Neuronal stem cell (in vitro differentiated cells): ENCODE data around the gene CUL1.

Source experiments
- DNase-seq: peaks from one replicate; pipeline ENCODE4 v3.0.0-alpha.2; 2013; ENCODE audit warnings: low spot score
- H2AFZ ChIP-seq: one replicate; pipeline ENCODE4 v1.6.1; 2013; ENCODE audit warnings: mild to moderate bottlenecking, low read length, inconsistent platforms
- H2AK5ac ChIP-seq: 2 replicates; pipeline ENCODE4 v1.6.1; 2013; ENCODE audit warnings: low read depth, mild to moderate bottlenecking, inconsistent platforms, low read length, moderate library complexity, mixed read lengths
- H2BK120ac ChIP-seq: 2 replicates; pipeline ENCODE4 v1.6.1; 2013; ENCODE audit warnings: low read depth, mild to moderate bottlenecking, inconsistent platforms, low read length, moderate library complexity, mixed read lengths
- H2BK12ac ChIP-seq: one replicate; pipeline ENCODE4 v1.6.1; 2013; ENCODE audit warnings: low read length, inconsistent platforms
- H2BK15ac ChIP-seq: 2 replicates; pipeline ENCODE4 v1.6.1; 2013; ENCODE audit warnings: mild to moderate bottlenecking, low read length, inconsistent platforms, mixed read lengths
- H2BK5ac ChIP-seq: one replicate; pipeline ENCODE4 v1.6.1; 2013; ENCODE audit warnings: inconsistent platforms, mild to moderate bottlenecking, low read length, moderate library complexity
- H3K14ac ChIP-seq: one replicate; pipeline ENCODE4 v1.6.1; 2013; ENCODE audit warnings: low read length, inconsistent platforms
- H3K18ac ChIP-seq: 2 replicates; pipeline ENCODE4 v1.6.1; 2013; ENCODE audit warnings: low read length, inconsistent platforms
- H3K23ac ChIP-seq: 2 replicates; pipeline ENCODE4 v1.6.1; 2013; ENCODE audit warnings: low read depth, mild to moderate bottlenecking, mixed read lengths, low read length, inconsistent platforms; ENCODE audit not compliant: poor library complexity
- H3K27ac ChIP-seq: replicated peaks from 3 replicates; pipeline ENCODE4 v1.5.1; 2013; ENCODE audit warnings: low read length, inconsistent platforms
- H3K27me3 ChIP-seq, 3 experiments: 2 replicates each; pipeline ENCODE4 v1.6.1; 2013; ENCODE audit warnings: low read length in 3 of 3, mild to moderate bottlenecking in 2 of 3, inconsistent platforms in 1 of 3, low read depth in 1 of 3, mixed read lengths in 1 of 3, moderate library complexity in 1 of 3; ENCODE audit not compliant: control insufficient read depth in 3 of 3, insufficient read depth in 3 of 3
- H3K36me3 ChIP-seq, 2 donors: replicated peaks in 1 of 2; 2 replicates each; pipeline ENCODE4 v1.6.1; 2013; ENCODE audit warnings: low read length in 2 of 2; ENCODE audit not compliant: control insufficient read depth in 2 of 2, insufficient read depth in 2 of 2
- H3K4ac ChIP-seq: 2 replicates; pipeline ENCODE4 v1.6.1; 2013; ENCODE audit warnings: inconsistent platforms, mild to moderate bottlenecking, low read length, moderate library complexity
- H3K4me1 ChIP-seq, 2 donors: 1 replicate in 1 of 2; 2 replicates in 1 of 2; pipeline ENCODE4 v1.6.1; 2013; ENCODE audit warnings: low read length in 2 of 2, low read depth in 1 of 2; ENCODE audit not compliant: control insufficient read depth in 2 of 2, insufficient read depth in 1 of 2
- H3K4me2 ChIP-seq: one replicate; pipeline ENCODE4 v1.6.1; 2013; ENCODE audit warnings: mild to moderate bottlenecking, low read length, inconsistent platforms; ENCODE audit not compliant: insufficient read depth, poor library complexity, severe bottlenecking
- H3K4me3 ChIP-seq, 2 donors: 2 replicates each; pipeline ENCODE4 v1.5.1; 2013; ENCODE audit warnings: low read length in 2 of 2, mild to moderate bottlenecking in 2 of 2, inconsistent platforms in 1 of 2, moderate library complexity in 1 of 2
- H3K79me1 ChIP-seq: one replicate; pipeline ENCODE4 v1.6.1; 2013; ENCODE audit warnings: low read depth, mild to moderate bottlenecking, inconsistent platforms, low read length, moderate library complexity
- H3K9ac ChIP-seq: one replicate; pipeline ENCODE4 v1.6.1; 2013; ENCODE audit warnings: mild to moderate bottlenecking, low read depth, low read length, inconsistent platforms; ENCODE audit not compliant: poor library complexity
- H3K9me3 ChIP-seq, 2 donors: replicated peaks in 1 of 2; 2 replicates each; pipeline versions ENCODE3 to v1.6.1; 2013; ENCODE audit warnings: low read length in 2 of 2, mild to moderate bottlenecking in 2 of 2, inconsistent platforms in 1 of 2, low read depth in 1 of 2, mixed read lengths in 1 of 2, moderate library complexity in 1 of 2; ENCODE audit not compliant: control insufficient read depth in 2 of 2, insufficient read depth in 1 of 2
- H4K8ac ChIP-seq: one replicate; pipeline ENCODE4 v1.6.1; 2013; ENCODE audit warnings: low read depth, mild to moderate bottlenecking, inconsistent platforms, low read length, moderate library complexity
- H4K91ac ChIP-seq: one replicate; pipeline ENCODE4 v1.6.1; 2013; ENCODE audit warnings: low read length, low read depth, mild to moderate bottlenecking, inconsistent platforms; ENCODE audit not compliant: poor library complexity
- WGBS, 2 donors: extraction: QIAGEN DNeasy Blood & Tissue Kit; methylation state at CpG; one replicate each; pipeline ENCODE4 v1.1.7; 2013; ENCODE audit warnings: missing lambda C conversion rate in 2 of 2, mixed read lengths in 1 of 2; ENCODE audit not compliant: insufficient read length in 2 of 2, insufficient replicate concordance in 1 of 2; ENCODE audit errors: extremely low coverage in 2 of 2; 5-methylcytosine and 5-hydroxymethylcytosine counted together

CUL1 gene

GRCh38 chr7:148669927-148670326, 28.8 kb upstream of the CUL1 start:
- Histone ChIP-seq H2BK120ac (no peak overlapping the region), H3K18ac (no peak overlapping the region)
- no CpG with 5 or more reads among the region's 3 CpGs for WGBS, 2 donors

GRCh38 chr7:148670374-148670773, 28.3 kb upstream of the CUL1 start:
- H3K4me3 ChIP-seq, result no peak overlapping the region
- H3K18ac ChIP-seq, result no peak overlapping the region
- H3K4me2 ChIP-seq, result no peak overlapping the region
- H3K4ac ChIP-seq, result no peak overlapping the region
- H3K36me3 ChIP-seq, result no peaks in the 10 kb centered on the region
- no peak overlapping the region for H4K8ac ChIP-seq
- H3K27me3 ChIP-seq, result peaks cover 0 to 3% (median 0%) of the 10 kb centered on the region in 3 experiments
- no peak overlapping the region for H3K27ac ChIP-seq
- no peaks in the 10 kb centered on the region for H3K4me1 ChIP-seq
- no peak overlapping the region for H2AFZ ChIP-seq
- no peak overlapping the region for H2BK15ac ChIP-seq
- H3K23ac ChIP-seq, result no peak overlapping the region
- H2AK5ac ChIP-seq, result no peak overlapping the region
- H3K9ac ChIP-seq, result no peak overlapping the region
- H3K79me1 ChIP-seq, result no peaks in the 10 kb centered on the region
- H2BK120ac ChIP-seq, result no peak overlapping the region
- no peak overlapping the region for H3K14ac ChIP-seq
- no peak overlapping the region for H2BK12ac ChIP-seq
- no peak overlapping the region for H4K91ac ChIP-seq
- no peak for DNase-seq
- H2BK5ac ChIP-seq, result no peak overlapping the region
- WGBS, 2 donors, result 100% methylated on average over 2 of the region's 4 CpGs
- peaks cover 0 to 8% of the 10 kb centered on the region in 2 donors for H3K9me3 ChIP-seq

More at GRCh38 chr7:148669927-148670326, 28.8 kb upstream of the CUL1 start:
- Histone ChIP-seq H3K4me1 (no peaks in the 10 kb centered on the region), H3K36me3 (no peaks in the 10 kb centered on the region), H3K79me1 (no peaks in the 10 kb centered on the region), H4K8ac (no peak overlapping the region), H3K14ac (no peak overlapping the region), H3K27ac (no peak overlapping the region), H4K91ac (no peak overlapping the region), H3K23ac (no peak overlapping the region), H3K9me3 (peaks cover 0 to 8% of the 10 kb centered on the region in 2 donors), H3K4me2 (no peak overlapping the region), H2BK12ac (no peak overlapping the region), H2BK5ac (no peak overlapping the region), H3K27me3 (peaks cover 0 to 3% (median 0%) of the 10 kb centered on the region in 3 experiments), H2AK5ac (no peak overlapping the region), H2AFZ (no peak overlapping the region), H2BK15ac (no peak overlapping the region), H3K4me3 (no peak overlapping the region), H3K4ac (no peak overlapping the region), H3K9ac (no peak overlapping the region)
- DNase-seq, result no peak

- Histone ChIP-seq H3K27me3 (peaks cover 0 to 3% (median 0%) of the 10 kb centered on the region in 3 experiments), H2AFZ (no peak overlapping the region), H3K36me3 (no peaks in the 10 kb centered on the region), H3K23ac (no peak overlapping the region), H3K4me1 (no peaks in the 10 kb centered on the region), H3K27ac (no peak overlapping the region), H4K91ac (no peak overlapping the region), H3K14ac (no peak overlapping the region), H2BK15ac (no peak overlapping the region), H2BK120ac (no peak overlapping the region), H3K4ac (no peak overlapping the region), H3K4me2 (no peak overlapping the region), H2AK5ac (no peak overlapping the region), H3K9ac (no peak overlapping the region), H2BK5ac (no peak overlapping the region), H3K9me3 (peaks cover 0 to 8% of the 10 kb centered on the region in 2 donors), H2BK12ac (no peak overlapping the region), H3K79me1 (no peaks in the 10 kb centered on the region), H3K18ac (no peak overlapping the region), H3K4me3 (no peak overlapping the region), H4K8ac (no peak overlapping the region)
- DNase-seq, result no peak
- no CpG with 5 or more reads among the region's 4 CpGs for WGBS, 2 donors
Observed at GRCh38 chr7:148670807-148671206, 27.9 kb upstream of the CUL1 start.

- Histone ChIP-seq H3K23ac (peak overlapping the region; percentile 49), H3K27ac (no peak overlapping the region), H2BK5ac (no peak overlapping the region), H3K14ac (no peak overlapping the region), H2BK15ac (no peak overlapping the region), H2BK120ac (no peak overlapping the region), H3K4ac (no peak overlapping the region), H3K9ac (no peak overlapping the region), H4K91ac (no peak overlapping the region), H3K9me3 (peaks cover 0 to 8% of the 10 kb centered on the region in 2 donors), H2BK12ac (no peak overlapping the region), H3K18ac (peak overlapping the region; percentile 45), H3K4me3 (no peak overlapping the region), H3K79me1 (no peaks in the 10 kb centered on the region), H4K8ac (no peak overlapping the region), H3K36me3 (no peaks in the 10 kb centered on the region), H2AFZ (peak overlapping the region; percentile 68), H3K27me3 (no peaks in the 10 kb centered on the region), H3K4me2 (no peak overlapping the region), H2AK5ac (peak overlapping the region; percentile 63), H3K4me1 (no peaks in the 10 kb centered on the region)
- no CpG with 5 or more reads among the region's 2 CpGs for WGBS, 2 donors
- DNase-seq, result no peak
Observed at GRCh38 chr7:148672041-148672440, 26.7 kb upstream of the CUL1 start.
